ENCODE results near the gene CCNB1IP1. TPM values are rescaled to one million over a fixed set of nuclear protein-coding genes. Genes with fewer than 3 reads are reported as not detected.
"Not testable (repeated sequence)": the region's sequence is repeated elsewhere in the genome, so short reads cannot be mapped to it uniquely, and the experiment has no call there.

Gene CCNB1IP1
- total RNA-seq, 1 experiment from 2014 or later, result 58.6 TPM

- in situ Hi-C loops (cut with HindIII; ENCODE audit: low pct_unique_long_range_greater_than_20kb, low sequenced_read_pairs), result no loop called here
- DNase-seq (ENCODE audit: low read depth), result no peak
Measured at GRCh38 chr14:20278414-20278813, 54.7 kb downstream of the CCNB1IP1 start.

GRCh38 chr14:20277409-20277808 is 55.7 kb downstream of the CCNB1IP1 start:
- in situ Hi-C loops (cut with HindIII; ENCODE audit: low pct_unique_long_range_greater_than_20kb, low sequenced_read_pairs), result no loop called here
- DNase-seq (ENCODE audit: low read depth), result no peak

GRCh38 chr14:20274062-20274461 is 59.0 kb downstream of the CCNB1IP1 start:
- DNase-seq (ENCODE audit: low read depth), result no peak
- in situ Hi-C loops (cut with HindIII; ENCODE audit: low pct_unique_long_range_greater_than_20kb, low sequenced_read_pairs), result no loop called here

GRCh38 chr14:20264361-20264760 is 68.7 kb downstream of the CCNB1IP1 start:
- DNase-seq (ENCODE audit: low read depth); in situ Hi-C loops (cut with HindIII; ENCODE audit: low pct_unique_long_range_greater_than_20kb, low sequenced_read_pairs): not testable (repeated sequence)

GRCh38 chr14:20262642-20263128 is 70.4 kb downstream of the CCNB1IP1 start:
- in situ Hi-C loops (cut with HindIII; ENCODE audit: low pct_unique_long_range_greater_than_20kb, low sequenced_read_pairs), result no loop called here
- peak; percentile 30 for DNase-seq (ENCODE audit: low read depth)

Other genes with a start within 250 kb of the CCNB1IP1 start
- gene OR4K17, start 222.5 kb downstream of the CCNB1IP1 start, total RNA-seq (2014; rRNA removed; shearing (Covaris generic); ENCODE audit: low replicate concordance), result not detected in 2 replicates
- gene OR4N5, start 194.5 kb downstream of the CCNB1IP1 start, total RNA-seq (2014; rRNA removed; shearing (Covaris generic); ENCODE audit: low replicate concordance), result not detected in 2 replicates
- gene OR11G2, start 142.4 kb downstream of the CCNB1IP1 start, total RNA-seq (2014; rRNA removed; shearing (Covaris generic); ENCODE audit: low replicate concordance), result not detected in 2 replicates
- not detected in 2 replicates for gene OR11H6, start 109.6 kb downstream of the CCNB1IP1 start, total RNA-seq (2014; rRNA removed; shearing (Covaris generic); ENCODE audit: low replicate concordance)
- not detected in 2 replicates for gene OR11H7, start 104.3 kb downstream of the CCNB1IP1 start, total RNA-seq (2014; rRNA removed; shearing (Covaris generic); ENCODE audit: low replicate concordance)
- not detected in 2 replicates for gene OR11H4, start 94.0 kb downstream of the CCNB1IP1 start, total RNA-seq (2014; rRNA removed; shearing (Covaris generic); ENCODE audit: low replicate concordance)
- gene TTC5, start 27.3 kb downstream of the CCNB1IP1 start, total RNA-seq (2014; rRNA removed; shearing (Covaris generic); ENCODE audit: low replicate concordance), result 17.6 and 20.4 TPM in 2 replicates
- 6.0 and 13.7 TPM in 2 replicates for gene PARP2, start 10.4 kb upstream of the CCNB1IP1 start, total RNA-seq (2014; rRNA removed; shearing (Covaris generic); ENCODE audit: low replicate concordance)
- gene TEP1, start 80.2 kb upstream of the CCNB1IP1 start, total RNA-seq (2014; rRNA removed; shearing (Covaris generic); ENCODE audit: low replicate concordance), result 3.7 and 13.5 TPM in 2 replicates
- gene KLHL33, start 102.9 kb upstream of the CCNB1IP1 start, total RNA-seq (2014; rRNA removed; shearing (Covaris generic); ENCODE audit: low replicate concordance), result not detected in 2 replicates
- gene OSGEP, start 121.5 kb upstream of the CCNB1IP1 start, total RNA-seq (2014; rRNA removed; shearing (Covaris generic); ENCODE audit: low replicate concordance), result 53.3 and 53.9 TPM in 2 replicates
- gene APEX1, start 121.9 kb upstream of the CCNB1IP1 start, total RNA-seq (2014; rRNA removed; shearing (Covaris generic); ENCODE audit: low replicate concordance), result 171 and 222 TPM in 2 replicates
- gene PIP4P1, start 128.2 kb upstream of the CCNB1IP1 start, total RNA-seq (2014; rRNA removed; shearing (Covaris generic); ENCODE audit: low replicate concordance), result 36.1 and 46.9 TPM in 2 replicates
- gene PNP, start 136.1 kb upstream of the CCNB1IP1 start, total RNA-seq (2014; rRNA removed; shearing (Covaris generic); ENCODE audit: low replicate concordance), result 35.2 and 79.3 TPM in 2 replicates
- gene RNASE10, start 172.3 kb upstream of the CCNB1IP1 start, total RNA-seq (2014; rRNA removed; shearing (Covaris generic); ENCODE audit: low replicate concordance), result not detected in 2 replicates
- gene RNASE9, start 227.8 kb upstream of the CCNB1IP1 start, total RNA-seq (2014; rRNA removed; shearing (Covaris generic); ENCODE audit: low replicate concordance), result not detected in 2 replicates

Measured in Caki2 (cell line).